ENCODE measurements around the gene DEFB128.

The DEFB128 gene

GRCh38 chr20:152131-152530, 37.4 kb downstream of the DEFB128 start:
- DNase-seq (ENCODE audit: low spot score): no peak

GRCh38 chr20:145877-146276, 43.6 kb downstream of the DEFB128 start:
- no peak for DNase-seq (ENCODE audit: low spot score)

GRCh38 chr20:142290-142689, 47.2 kb downstream of the DEFB128 start, which contains the start of gene DEFB126:
TSS of gene DEFB126 (plus strand) at chr20:142590. CDS start at chr20:142629, 39 bp downstream.
- DNase-seq (ENCODE audit: low spot score): no peak
